T1000 (cell line): ENCODE results near the gene TRIO.

Experiments
- DNase-seq: peaks from one replicate; lab custom pipeline; 2025; ENCODE audit warnings: mixed read lengths; lab: John Stamatoyannopoulos, UW

Gene TRIO

DNA sequence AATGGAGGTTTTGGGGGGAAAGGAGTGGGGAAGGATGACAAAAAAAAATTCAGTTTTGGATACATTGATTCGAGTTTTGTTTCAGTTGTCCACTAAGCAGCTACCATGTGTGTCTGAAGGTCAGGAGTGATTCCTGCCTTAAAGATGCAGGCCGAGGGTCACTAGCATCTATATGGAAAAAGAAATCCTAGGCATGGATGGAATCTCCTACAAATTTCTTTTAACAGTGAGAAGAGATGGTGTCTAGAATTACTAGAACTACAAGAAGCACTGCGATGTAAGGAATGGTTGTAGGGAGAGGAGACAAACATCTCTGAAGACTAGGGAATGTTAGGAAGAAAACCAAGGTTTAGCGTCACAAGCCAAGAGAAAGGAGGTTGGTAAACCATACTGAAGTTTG is 19.6 kb upstream of the TRIO start:
- DNase-seq = no peak

DNA sequence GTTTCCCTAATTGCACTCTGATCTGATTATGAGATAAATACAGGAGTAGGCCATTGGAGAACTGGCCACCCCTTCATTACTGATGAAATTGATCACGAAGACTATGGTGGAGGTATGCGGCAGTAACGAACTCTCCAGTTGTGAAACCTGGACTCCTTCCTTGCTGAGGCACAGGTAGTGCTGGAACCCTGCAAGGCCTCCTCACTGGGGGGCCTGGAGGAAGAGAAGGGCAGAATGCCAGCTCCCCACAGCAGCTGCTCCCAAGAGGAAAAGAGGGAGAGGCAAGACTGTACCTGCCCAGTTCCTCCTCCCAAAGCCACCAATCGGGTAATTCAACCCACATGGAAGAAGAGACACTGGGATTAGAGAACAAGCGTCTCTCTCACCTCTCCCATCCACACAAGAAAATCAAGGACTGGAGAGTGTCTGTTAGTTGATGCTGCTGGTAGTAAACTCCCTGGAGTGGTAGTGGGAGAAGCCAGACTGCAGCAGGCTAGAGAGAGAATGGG is 19.1 kb upstream of the TRIO start:
- no peak for DNase-seq

DNA sequence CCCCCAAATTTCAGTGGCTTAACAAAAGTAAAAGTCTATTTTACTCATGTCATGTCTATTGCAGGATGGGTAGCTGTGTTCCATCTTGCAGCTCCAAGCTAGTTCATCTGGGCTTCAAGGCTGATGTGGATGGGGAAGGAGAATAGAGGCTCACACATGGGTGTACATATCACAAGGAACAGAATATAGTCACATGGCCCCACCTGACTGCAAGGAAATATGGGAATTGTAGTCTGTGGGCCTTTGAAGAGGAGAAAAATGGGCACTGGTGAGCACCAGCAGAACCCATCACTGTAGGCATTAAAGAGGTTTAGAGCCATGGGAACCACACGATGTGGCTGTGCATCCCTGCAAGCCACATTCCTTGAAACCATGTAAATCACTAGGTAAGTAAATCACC is 17.9 kb upstream of the TRIO start:
- no peak for DNase-seq

DNA sequence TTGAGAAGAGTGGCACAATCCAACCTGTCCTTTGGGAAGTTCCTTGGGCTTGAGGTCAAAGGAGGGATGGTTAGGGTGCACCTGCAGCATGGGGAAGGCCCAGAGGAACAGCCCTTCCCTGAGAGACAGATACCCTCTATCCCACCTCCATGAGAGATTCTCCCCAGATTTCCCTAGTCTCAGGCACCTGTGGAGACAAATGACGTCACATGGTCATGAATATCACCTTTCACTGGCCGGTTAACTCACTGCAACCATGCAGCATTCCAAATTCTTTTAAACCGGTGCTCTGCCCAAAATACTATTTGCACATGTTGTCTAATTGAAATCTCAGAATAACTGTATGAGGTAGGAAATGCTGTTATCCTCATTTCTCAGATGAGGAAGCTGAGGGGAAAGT is 15.6 kb upstream of the TRIO start:
- DNase-seq = no peak

DNA sequence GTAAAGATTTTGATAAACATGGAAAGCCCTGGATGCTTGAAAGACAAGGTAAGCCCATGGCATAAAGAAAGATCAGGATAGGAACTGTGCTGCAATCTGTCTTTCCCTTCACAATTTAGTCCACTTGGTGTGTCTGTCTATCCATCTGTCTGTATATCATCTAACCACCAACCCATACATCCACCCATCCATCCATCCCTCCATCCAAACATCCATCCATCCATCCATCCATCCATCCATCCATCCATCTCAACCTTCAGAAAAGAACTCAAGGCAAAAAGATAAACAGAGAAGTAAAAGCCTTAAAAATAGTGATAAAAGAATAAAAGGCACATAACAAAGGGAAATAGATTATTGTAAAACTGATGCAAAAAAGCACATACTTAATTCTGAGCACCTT is 15.1 kb upstream of the TRIO start:
- DNase-seq = no peak

DNA sequence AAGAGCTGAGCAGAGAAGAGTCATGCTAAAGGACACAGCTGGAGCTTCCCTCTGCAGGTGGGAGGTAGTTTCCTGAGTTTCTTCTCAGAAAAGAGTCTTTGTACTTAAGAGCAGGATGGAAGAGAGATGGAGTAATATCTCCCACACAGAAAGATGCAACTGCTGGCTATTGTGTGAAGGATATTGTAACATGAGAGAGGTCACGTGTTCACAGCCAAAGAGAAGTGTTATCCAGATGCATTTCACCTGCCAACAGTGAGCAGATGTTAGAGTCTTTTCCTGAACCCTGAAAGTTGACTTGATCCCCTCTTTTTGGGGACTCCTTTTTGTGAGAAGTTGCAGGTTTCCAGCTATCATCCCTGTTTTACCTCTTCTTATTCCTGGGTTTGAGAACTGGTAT is 14.0 kb upstream of the TRIO start:
- no peak for DNase-seq

DNA sequence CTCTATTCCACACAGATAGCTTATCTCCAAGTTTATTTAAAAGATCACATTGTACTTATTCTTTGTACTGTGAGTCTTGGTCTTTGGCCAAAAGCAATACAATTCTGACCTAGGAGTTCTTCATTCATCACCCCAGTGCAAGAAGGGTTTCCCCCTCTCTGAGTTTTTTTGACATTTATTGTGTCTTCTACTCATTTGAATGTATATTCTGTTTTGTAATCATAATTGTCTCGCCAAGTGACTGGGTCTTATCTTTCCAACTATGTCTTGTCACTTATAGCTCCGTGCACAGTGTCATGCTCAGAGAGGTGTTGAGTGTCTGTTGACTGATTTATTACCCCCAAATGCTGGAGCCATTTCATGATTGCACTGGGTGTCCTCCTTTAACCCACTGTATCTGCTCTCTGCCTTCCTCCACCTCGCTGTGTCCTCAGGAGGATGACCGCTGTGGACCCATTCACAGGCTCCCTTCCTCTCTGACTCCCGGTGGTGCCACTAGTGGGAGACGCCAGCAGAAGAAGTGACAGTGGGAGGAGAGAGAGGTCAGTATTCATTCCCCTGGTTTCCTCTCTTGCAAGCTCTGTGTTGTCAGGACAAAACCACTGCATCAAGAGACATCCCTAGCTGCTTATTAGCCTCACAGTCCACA is 11.2 kb upstream of the TRIO start:
- no peak for DNase-seq

DNA sequence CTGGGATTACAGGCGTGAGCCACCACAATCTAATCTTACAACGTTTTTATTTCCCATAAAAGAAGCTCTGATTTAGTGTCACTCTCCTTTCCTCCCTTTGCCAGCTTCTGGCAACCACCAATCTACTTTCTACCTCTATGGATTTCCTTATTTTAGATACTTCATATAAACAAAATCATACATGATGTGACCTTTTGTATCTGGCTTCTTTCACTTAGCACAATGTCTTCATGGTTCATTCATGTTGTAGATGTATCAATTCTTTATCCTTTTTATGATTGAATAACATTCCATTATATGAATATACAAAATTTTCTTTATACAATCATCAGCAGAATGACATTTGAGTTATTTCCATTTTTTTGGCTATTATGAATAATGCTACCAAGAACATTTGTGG is 9.7 kb upstream of the TRIO start:
- DNase-seq = no peak

DNA sequence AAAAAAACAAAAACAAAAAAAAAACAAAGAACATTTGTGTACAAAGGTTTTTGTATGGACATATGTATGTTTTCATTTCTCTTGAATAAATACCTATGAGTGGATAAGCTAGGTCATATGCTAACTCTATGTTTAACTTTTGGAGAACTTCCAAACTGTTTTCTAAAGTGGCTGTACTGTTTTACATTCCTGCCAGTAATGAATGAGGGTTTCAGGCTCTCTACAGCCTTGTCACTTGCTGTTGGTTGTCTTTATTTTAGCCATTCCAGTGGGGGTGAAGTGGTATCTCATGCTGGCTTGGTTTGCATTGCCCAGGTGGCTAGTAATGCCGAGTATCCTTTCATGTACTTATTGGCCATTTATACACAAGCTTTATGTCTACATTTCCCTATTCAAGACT is 9.1 kb upstream of the TRIO start:
- no peak for DNase-seq

DNA sequence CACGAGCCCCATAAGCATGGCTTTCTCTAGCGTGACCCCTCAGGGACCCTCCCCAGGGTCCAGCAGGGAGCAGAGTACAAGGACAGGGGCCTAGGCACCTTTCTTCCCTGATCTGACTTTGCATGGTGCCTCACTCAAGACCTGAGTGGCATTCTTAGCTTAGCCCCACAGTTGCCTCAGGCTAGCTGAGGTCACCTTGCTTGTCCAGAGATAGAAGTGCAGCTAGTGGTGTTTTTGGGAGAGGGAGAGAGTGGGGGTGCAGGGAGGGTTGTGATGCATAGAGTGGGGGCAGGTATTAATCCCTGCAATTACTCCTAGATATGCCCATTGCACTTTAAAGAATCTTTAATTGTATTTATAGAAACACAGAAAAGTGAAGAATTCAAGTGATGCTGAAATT is 8.4 kb upstream of the TRIO start:
- no peak for DNase-seq

DNA sequence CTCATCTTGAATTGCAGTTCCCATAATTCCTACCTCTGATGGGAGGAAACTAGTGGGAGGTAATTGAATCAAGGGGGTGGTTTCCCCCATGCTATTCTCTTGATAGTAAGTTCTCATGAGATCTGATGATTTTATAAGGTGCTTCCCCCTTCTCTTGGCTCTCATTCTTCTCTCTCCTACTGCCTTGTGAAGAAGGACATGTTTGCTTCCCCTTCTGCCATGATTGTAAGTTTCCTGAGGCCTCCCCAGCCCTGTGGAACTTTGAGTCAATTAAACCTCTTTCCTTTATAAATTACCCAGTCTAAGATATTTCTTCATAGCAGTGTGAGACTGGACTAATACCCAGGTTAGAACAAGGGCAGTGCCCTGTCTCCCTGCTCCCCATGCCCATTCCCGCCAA is 7.5 kb upstream of the TRIO start:
- no peak for DNase-seq

DNA sequence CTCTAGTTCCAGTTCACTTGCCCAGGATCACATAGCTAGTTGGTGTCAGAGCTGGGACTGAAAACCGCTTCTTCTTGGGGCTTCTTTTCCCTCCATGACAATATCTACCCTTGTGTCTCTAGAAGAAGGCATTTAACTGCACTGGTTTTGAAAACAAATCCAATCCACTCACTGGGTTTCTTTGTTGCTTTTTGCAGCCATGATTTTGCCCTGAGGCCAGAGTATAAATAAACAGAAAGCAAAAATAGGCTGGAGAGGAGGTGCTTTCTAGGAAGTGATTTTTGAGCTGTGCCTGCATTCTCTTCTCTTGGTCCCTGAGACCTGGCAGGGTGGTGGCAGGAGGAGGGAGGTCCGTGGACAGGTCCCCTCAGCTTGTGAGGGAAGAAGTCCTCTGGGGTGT is 6.9 kb upstream of the TRIO start:
- no peak for DNase-seq

DNA sequence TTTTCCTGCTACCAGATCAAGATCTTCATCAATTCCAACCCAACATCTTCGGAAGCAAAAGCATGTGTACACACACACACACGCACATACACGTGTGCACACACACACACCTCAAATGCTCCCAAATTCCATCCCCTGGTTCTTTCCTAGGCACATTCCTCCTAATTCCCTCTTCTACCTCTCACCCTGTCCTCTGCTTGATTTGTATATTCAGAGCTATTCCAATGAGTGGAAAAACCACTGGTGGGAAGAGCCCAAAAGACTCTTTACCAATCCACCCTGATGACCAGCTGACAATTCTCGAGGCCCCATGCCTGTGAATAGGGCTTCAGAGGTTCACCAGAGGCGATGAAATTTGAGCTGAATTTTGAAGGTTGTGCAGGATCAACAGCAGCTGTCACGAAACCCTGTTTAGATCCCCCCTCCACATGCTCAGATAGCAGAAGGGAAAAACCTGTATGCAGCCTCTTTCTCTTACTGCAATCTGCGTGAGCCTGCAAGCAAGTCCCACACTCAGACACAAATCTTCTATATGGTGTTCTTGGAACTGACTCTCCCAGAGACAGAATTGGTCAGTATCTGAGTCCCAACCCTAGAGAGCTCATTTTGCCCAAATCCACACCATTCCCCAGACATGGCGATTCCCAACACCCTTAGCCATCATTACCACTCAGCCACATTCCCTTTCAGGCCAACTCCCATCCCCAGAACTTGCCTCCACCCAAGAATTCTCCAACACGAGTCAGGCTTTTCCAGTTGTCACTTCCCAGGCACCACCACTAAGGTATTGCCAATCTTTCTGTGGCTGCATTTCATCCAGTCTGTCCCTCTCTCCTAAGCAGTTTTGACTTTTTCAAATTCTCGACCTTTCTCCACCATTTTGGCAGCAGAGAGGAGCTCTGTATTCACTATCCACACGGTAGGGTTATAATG is 4.3 kb upstream of the TRIO start:
- no peak for DNase-seq

DNA sequence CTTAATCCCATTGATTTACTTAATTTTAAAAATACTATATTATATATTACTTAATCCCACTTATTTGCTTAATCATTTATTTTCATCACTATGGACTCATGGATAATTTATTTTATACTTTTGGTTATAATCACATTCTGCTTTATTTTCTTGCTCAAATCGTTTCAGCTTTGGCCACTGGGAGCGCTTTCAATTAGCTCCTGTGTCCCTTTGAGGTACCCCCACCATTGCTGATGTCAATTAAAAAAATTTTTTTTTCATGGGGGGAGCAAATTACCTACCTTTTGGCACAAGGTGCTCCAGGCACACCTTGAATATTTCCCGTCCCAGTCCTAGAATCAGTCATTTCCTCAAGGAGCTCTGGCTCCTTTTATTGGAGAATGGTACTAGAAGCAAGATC is 1.4 kb upstream of the TRIO start:
- DNase-seq = no peak

DNA sequence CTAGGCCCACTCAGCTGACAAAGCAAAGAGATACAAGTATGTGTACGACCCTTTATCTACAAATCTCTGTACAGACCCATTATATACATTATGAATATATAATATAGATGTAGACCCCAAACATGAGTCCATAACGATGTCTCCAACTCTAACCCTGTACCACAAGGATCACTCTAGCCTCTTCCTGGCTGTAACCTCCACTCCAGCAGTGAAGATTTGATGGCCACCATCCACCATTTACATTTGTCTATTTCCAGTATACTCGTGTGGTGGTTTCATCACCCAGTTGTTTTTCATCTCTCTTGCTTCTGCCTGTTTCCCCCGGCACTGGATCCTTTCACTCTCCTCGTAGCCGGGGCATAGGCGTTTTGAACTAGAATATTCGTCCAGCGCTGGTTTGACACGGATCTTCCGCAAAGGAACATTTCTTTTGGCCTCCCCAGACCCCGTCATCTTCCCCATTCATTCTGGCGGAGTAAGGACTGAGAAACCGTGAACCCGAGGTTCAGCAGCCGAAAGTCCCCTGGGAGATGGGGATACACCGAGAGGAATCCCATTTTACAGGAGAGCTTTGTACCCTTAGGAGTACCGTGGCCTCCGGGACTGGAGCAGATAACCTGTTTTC is 828 bp upstream of the TRIO start:
- DNase-seq = no peak

DNA sequence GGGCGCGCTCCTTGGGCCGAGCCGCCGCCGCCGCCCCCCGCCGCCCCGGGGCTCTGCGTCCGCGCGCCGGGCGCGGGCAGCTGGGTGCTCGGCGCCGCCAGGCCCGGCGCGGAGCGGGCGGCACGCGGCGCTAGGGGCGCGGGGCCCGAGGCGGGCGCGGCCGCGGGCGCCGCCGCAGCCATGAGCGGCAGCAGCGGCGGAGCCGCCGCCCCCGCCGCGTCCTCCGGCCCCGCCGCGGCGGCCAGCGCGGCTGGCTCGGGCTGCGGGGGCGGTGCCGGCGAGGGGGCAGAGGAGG is 351 bp downstream of the TRIO start:
- DNase-seq = no peak

DNA sequence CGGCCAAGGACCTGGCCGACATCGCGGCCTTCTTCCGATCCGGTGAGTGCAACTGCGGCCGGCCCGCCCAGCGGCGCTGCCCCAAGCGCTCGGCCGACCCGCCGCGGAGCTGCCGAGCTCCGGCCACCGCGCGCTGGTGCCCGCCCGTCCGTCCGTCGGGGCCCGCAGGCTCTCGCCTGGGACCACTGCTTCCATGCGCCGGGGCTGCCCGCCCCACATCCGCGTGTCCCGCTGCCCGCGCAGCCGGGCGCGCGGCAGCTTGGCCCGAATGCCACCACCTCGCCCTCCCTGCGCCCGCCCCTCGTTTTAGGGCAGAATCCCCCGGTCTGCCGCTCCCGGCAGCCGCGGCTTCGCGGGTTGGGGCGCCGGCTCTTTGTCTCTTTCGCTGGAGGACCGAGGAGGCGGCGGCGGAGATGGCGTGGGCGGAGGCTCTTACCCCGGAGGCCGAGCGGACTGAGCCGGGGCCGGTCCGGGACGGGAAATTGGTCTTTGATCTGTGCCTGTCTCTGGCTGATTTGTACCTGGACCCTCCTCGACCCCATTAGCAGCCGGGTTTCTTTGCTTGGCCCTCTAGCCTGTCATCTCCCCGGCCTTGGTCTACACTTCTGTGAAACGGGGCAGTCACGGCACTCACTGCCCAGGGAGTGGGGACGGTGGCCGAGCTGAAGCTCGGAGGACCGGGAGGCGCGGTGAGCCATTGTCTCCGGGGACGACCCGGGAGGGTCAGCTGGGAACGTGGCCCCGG is 871 bp downstream of the TRIO start:
- no peak for DNase-seq

DNA sequence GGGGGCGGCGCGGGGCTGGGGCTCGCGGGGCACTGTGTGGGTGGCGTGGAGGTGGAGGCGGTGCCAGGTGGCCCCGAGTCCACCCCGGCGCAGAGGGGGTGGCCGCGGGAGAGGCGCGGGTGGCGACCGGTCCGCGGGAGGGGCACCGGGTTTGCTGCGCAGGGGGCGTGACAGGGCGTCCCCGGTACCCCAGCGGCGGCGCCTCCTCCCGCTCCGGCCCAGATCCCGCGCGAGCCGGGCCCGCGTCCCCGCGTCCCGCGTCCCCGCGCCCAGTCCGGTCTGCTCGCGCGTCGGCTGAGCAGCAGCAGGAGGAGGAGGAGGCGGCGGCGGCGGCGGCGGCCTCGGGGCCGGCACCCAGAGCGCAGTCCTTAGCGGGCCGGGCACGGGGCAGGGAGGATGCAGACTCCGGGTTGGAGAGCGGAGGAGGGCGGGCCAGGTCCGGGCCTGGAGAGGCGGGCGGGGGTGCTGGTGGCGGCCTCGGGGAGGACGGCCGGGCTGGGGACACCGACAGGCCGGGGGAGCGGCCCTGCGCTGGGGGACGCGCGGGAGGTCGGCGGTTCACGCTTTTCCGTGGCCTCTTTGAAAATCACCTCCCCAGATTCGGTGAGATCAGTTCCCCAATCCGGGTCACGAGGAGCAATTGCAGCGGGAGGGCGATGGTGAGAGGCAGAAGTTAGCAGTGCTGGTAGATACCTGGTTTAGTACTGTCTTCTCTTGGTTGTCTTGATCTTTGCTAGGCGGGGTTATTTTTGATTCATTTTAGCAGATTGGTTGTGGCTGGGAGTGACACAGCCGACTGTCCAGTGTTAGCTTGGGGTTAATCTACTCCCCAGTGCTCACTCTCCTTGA is 1.7 kb downstream of the TRIO start:
- no peak for DNase-seq

DNA sequence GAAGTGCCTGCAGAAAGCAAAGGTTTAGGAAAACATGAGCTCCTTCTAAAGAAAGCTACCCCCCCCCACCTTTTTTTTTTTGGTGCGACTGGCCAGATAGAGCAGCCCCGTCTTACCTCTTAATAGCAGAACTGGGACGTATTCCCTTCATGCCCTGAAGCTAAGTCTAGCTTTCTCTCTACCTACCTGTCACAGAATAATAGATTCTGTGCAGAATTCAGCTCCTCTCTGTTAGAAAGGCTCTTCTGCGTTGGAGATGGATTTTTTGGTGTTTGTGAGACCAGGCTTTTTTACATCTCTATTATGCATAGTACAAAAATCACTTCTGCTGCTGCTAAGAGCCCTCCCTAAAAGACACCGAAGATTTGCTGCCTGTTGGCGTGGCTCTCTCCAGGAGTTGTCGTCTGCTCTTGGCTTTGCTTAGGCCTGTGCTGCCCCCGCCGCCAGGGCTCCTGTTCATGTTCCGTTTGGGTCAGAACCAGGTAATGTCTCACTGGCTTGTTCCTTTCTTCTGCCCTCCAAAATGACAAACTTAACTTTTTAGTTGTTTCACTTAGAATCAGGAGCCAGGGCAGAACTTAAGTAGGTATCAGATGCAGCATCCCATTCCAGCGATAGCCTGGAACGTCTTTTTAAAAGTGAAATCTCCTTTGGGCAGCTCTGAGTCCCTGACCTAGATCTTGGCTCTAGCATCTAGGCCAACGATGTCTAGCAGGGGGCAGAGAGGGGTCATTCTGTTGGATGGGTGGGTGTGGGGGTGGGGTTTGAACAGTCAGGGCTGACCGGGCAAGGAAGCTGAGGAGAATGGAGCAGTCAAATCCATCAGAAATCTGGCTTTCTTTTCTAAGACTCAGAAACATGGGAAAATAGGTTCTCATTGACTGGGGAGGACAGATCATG is 2.5 kb downstream of the TRIO start:
- no peak for DNase-seq

DNA sequence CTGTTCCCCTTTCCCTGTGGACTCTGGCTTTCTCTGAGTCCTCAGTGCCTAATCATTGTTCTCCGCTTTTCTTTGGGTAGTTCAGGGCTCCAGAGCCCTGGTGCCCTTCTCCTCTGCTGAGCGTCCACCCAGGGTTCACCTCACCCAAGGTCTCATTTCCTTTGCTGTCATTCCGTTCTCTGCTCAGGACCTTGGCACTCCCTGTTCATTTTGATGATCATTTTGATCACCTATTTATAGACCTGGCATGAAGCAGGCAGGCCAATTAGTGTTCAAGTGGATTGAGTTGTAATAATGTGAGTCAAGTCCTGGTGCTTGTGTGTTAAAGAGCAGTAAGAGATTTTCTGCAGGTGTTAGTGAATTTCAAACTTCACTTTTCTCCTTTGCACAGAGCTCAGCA is 3.6 kb downstream of the TRIO start:
- DNase-seq = no peak

DNA sequence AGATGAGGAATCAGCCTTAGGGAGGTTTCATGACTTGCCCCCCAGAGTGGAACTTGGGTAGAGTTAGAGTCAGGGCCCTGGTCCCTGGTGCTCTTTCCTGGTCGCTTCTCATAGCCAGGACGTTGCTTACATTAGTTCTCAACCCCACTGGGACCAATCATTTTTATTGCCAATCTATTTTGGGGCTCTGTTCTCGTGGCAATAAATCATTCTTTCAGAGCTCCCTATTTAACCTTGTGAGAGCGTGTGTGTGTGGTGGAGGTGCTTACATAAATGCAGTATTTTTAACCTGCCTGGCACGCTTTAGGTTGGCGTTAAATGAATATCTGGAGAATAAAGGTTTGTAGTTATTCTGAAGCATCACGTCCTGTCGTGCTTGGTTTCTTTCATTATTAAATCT is 4.1 kb downstream of the TRIO start:
- DNase-seq = no peak
